ENCODE data around the gene TRAPPC3. TPM values are rescaled to one million over a fixed set of nuclear protein-coding genes. Genes with fewer than 3 reads are reported as not detected.
A peak's percentile ranks its signal among the peaks of the same experiment; 100 is the strongest.
"Not testable (repeated sequence)": the region's sequence is repeated elsewhere in the genome, so short reads cannot be mapped to it uniquely, and the experiment has no call there.

TRAPPC3 gene
- total RNA-seq, 1 donor from 2014 or later = 50.7 TPM

DNA sequence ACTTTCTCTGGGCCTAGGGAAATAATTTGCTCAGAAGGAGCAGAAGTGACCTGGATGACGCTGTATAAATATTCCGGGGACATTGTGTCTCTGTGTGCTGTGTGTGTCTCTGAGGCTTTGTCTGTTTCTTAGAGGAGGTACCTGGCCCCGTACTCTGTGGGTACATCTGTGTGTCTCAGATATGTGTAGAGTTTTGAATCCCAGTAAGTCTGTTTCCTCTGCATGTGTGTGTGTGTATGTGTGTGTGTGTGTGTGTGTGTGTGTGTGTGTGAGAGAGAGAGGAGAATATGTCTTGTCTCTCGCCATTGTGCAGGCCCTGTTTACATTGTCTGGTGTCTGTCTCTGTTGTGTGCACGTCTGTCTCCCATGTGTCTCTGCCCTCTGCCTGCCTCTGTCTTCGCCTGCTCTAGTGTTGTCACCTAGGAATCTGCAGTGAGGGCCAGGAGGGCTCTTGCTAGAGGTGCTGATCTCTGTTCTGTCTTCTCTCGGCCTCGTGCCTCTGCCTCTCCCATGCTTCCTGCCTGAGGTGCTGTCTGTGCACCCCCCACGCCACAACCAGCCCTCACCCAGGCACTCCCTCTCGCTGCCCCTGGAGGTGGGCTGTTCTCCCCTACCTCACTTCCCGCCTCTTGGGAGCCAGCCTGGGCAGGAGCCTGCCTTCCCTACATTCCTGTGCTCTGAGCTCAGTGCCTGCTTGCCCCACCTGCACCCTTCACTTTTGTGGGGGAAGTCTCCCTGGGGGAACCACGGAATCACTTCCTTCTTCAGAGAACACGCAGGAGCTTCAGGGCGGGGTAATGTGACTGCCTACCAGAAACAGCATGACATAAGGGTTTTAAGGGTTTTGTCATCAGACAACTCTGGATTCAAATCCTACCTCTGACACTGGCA is 12.6 kb upstream of the TRAPPC3 start:
- peaks cover 43% of the 10 kb centered on the region for H3K36me3 Mint-ChIP-seq (ENCODE audit: low read depth, unreplicated experiment)
- TF ChIP-seq, protein P1, sequence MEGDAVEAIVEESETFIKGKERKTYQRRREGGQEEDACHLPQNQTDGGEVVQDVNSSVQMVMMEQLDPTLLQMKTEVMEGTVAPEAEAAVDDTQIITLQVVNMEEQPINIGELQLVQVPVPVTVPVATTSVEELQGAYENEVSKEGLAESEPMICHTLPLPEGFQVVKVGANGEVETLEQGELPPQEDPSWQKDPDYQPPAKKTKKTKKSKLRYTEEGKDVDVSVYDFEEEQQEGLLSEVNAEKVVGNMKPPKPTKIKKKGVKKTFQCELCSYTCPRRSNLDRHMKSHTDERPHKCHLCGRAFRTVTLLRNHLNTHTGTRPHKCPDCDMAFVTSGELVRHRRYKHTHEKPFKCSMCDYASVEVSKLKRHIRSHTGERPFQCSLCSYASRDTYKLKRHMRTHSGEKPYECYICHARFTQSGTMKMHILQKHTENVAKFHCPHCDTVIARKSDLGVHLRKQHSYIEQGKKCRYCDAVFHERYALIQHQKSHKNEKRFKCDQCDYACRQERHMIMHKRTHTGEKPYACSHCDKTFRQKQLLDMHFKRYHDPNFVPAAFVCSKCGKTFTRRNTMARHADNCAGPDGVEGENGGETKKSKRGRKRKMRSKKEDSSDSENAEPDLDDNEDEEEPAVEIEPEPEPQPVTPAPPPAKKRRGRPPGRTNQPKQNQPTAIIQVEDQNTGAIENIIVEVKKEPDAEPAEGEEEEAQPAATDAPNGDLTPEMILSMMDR (IDR thresholded peaks at IDR 0.05; ENCODE audit: unreplicated experiment) = no peak

DNA sequence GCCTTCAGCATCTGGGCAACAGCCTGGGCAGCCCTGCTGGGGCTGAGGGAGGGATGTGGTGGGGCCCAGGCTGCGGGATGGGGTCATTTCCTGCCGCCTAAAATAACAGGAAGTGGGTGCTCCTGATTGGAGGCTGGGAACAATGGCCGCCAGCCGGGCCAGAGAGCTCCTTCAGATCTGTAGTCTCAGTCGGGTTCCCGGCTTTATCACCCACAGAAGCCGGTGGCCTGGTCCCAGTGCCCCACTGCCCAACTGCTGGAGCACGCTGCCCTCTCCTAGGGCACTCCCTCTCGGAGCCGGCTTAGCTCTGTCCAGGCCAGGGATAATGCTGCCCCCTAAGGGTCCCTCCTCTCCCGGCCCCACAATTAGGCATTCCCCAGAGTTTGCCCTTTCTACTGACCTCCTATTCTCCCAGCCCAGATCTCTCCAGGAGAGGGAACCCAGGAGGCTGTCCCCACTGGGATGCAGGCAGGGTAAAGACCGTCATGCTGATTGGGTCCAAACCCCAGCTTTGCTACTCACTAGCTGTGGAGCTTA is 11.7 kb upstream of the TRAPPC3 start:
- Mint-ChIP-seq H3K4me1 (ENCODE audit: unreplicated experiment) (peaks cover 56% of the 10 kb centered on the region), H3K9me3 (ENCODE audit: unreplicated experiment) (no peaks in the 10 kb centered on the region), H3K36me3 (ENCODE audit: low read depth, unreplicated experiment) (peaks cover 39% of the 10 kb centered on the region), H3K27me3 (ENCODE audit: unreplicated experiment) (peaks cover 12% of the 10 kb centered on the region), H3K27ac (ENCODE audit: unreplicated experiment) (peak overlapping the region; percentile 99), H3K4me3 (ENCODE audit: unreplicated experiment) (peak overlapping the region; percentile 89)
- DNase-seq (ENCODE audit: low spot score) = peak; percentile 74
- TF ChIP-seq, protein P1 (IDR thresholded peaks at IDR 0.05; ENCODE audit: unreplicated experiment) = no peak

More for the DNA sequence above, 12.6 kb upstream of the TRAPPC3 start:
- H3K27ac Mint-ChIP-seq (ENCODE audit: unreplicated experiment) = peak overlapping the region; percentile 99
- peaks cover 12% of the 10 kb centered on the region for H3K27me3 Mint-ChIP-seq (ENCODE audit: unreplicated experiment)
- no peak for DNase-seq (ENCODE audit: low spot score)
- peak overlapping the region; percentile 89 for H3K4me3 Mint-ChIP-seq (ENCODE audit: unreplicated experiment)
- peaks cover 60% of the 10 kb centered on the region for H3K4me1 Mint-ChIP-seq (ENCODE audit: unreplicated experiment)
- H3K9me3 Mint-ChIP-seq (ENCODE audit: unreplicated experiment) = no peaks in the 10 kb centered on the region

DNA sequence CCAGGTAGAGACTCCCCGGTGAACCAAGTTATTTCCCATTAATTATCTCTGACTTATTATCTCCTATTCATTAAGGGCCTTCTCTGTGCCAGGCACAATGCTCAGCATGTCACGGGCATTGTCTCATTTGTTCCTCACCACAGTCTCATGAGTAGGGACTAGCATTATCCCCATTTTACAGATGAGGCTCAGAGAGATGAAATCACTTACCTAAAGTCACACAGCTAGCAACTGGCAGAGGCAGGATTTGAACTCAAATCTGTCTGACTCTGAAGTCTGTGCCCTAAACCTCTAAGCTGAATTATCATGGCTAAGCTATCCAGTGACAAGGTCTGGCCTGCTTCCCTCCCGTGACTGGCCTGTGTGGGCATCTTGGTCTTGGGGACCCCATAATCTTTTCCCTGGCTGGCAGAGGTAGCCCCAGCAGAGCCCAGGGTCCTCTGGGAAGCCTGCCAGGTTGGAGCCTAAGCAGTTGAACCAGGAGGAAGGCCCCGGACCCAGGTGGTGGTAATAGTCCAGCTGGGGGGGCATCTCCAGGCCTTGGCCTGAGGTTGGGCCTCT is 11.2 kb upstream of the TRAPPC3 start:
- H3K9me3 Mint-ChIP-seq (ENCODE audit: unreplicated experiment) = no peaks in the 10 kb centered on the region
- peaks cover 39% of the 10 kb centered on the region for H3K36me3 Mint-ChIP-seq (ENCODE audit: low read depth, unreplicated experiment)
- peaks cover 12% of the 10 kb centered on the region for H3K27me3 Mint-ChIP-seq (ENCODE audit: unreplicated experiment)
- TF ChIP-seq, protein P1 (IDR thresholded peaks at IDR 0.05; ENCODE audit: unreplicated experiment) = no peak
- H3K4me3 Mint-ChIP-seq (ENCODE audit: unreplicated experiment) = no peak overlapping the region
- DNase-seq (ENCODE audit: low spot score) = no peak
- H3K27ac Mint-ChIP-seq (ENCODE audit: unreplicated experiment) = peak overlapping the region; percentile 99
- peaks cover 56% of the 10 kb centered on the region for H3K4me1 Mint-ChIP-seq (ENCODE audit: unreplicated experiment)

DNA sequence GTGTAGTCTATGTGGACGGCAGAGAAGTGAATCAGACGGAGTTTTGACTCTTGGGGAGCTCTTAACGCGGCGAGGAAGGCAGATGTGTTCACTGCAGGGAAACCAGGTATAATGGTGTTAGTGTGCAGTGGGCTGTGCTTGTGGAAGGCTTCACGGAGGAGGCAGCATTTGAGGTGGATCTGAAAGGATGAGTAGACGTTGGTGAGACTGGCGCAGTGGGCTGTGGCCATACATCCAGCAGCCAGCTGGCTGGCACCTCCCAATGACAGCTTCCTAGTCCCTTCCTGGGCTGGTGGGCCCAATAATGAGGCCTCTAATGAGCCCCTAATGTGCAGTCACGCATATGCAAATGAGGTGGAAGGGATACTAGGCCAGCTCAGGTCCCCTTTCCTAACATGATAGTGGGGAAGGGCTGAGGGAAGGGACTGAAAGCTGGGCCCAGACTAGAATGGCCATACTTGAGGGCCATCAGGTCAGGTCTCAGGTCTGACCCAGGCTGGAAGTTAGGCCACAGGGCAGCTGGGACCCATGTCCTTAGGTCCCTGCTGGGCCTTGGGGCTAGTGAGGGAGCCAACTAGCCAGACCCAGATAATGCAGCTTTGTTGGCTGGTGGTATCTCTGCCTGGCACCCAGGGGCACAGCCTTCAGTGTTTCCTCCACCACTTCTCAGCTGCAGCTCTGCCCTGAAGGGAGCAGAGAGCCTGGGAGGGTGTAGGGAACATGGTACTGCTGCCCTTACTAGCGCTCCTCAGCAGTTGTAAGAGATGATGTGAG is 10.5 kb upstream of the TRAPPC3 start:
- H3K27me3 Mint-ChIP-seq (ENCODE audit: unreplicated experiment) = peaks cover 12% of the 10 kb centered on the region
- no peaks in the 10 kb centered on the region for H3K9me3 Mint-ChIP-seq (ENCODE audit: unreplicated experiment)
- peak overlapping the region; percentile 99 for H3K27ac Mint-ChIP-seq (ENCODE audit: unreplicated experiment)
- H3K4me3 Mint-ChIP-seq (ENCODE audit: unreplicated experiment) = peak overlapping the region; percentile 27
- TF ChIP-seq, protein P1 (IDR thresholded peaks at IDR 0.05; ENCODE audit: unreplicated experiment) = no peak
- H3K36me3 Mint-ChIP-seq (ENCODE audit: low read depth, unreplicated experiment) = peaks cover 38% of the 10 kb centered on the region
- H3K4me1 Mint-ChIP-seq (ENCODE audit: unreplicated experiment) = peaks cover 58% of the 10 kb centered on the region
- DNase-seq (ENCODE audit: low spot score) = no peak

- peak overlapping the region; percentile 99 for H3K27ac Mint-ChIP-seq (ENCODE audit: unreplicated experiment)
- peak overlapping the region; percentile 27 for H3K4me3 Mint-ChIP-seq (ENCODE audit: unreplicated experiment)
These were observed 9.6 kb upstream of the TRAPPC3 start for GRCh38 chr1:36158827-36159252.

More at GRCh38 chr1:36158827-36159252, 9.6 kb upstream of the TRAPPC3 start:
- not testable (repeated sequence) for H3K9me3 Mint-ChIP-seq (ENCODE audit: unreplicated experiment); DNase-seq (ENCODE audit: low spot score)
- Mint-ChIP-seq H3K27me3 (ENCODE audit: unreplicated experiment) (peaks cover 17% of the 10 kb centered on the region), H3K36me3 (ENCODE audit: low read depth, unreplicated experiment) (peaks cover 35% of the 10 kb centered on the region), H3K4me1 (ENCODE audit: unreplicated experiment) (peaks cover 64% of the 10 kb centered on the region)
